B cell (primary cell): Measurements from ENCODE around the gene CYB5A. TPM values are rescaled to one million over a fixed set of nuclear protein-coding genes. Genes with fewer than 3 reads are reported as not detected.

Source experiments
- ATAC-seq: fragments of 200-7000 bp; cut with Tn5 transposase; one replicate; pipeline ENCODE4 v1.10.0; 2021; ENCODE audit warnings: low read depth, mild to moderate bottlenecking, moderate number of reproducible peaks, moderate library complexity
- CTCF ChIA-PET: fragments of 350-600 bp; sonication (Branson Sonifier 250); formaldehyde crosslinking; loops from one replicate; lab custom pipeline; 2021; ENCODE audit warnings: antibody characterized with exemption, inconsistent platforms; lab: Charles Lee
- POLR2A ChIA-PET: fragments of 350-600 bp; sonication (Branson Sonifier 250); formaldehyde crosslinking; loops from one replicate; lab custom pipeline; 2021; ENCODE audit warnings: antibody characterized with exemption; lab: Charles Lee
- DNase-seq: peaks from one replicate; pipeline ENCODE4 v3.0.0; 2013
- H2AFZ ChIP-seq: 2 replicates; pipeline ENCODE4 v1.6.1; 2012; ENCODE audit warnings: mild to moderate bottlenecking, low read depth, low read length; ENCODE audit not compliant: insufficient read depth, poor library complexity, severe bottlenecking
- H3K27ac ChIP-seq, 2 donors: 1 replicate in 1 of 2; 2 replicates in 1 of 2; pipeline ENCODE4 v1.5.1; 2012 to 2013; ENCODE audit warnings: low read length in 2 of 2, mild to moderate bottlenecking in 2 of 2, moderate library complexity in 1 of 2
- H3K27me3 ChIP-seq, 4 experiments: fragments of 200-600 bp in 1 of 4; sonication (generic) in 1 of 4; replicated peaks in 1 of 4; 1 replicate in 2 of 4; 2 replicates in 2 of 4; pipeline versions ENCODE4 v1.6.1 to v1.7.0; 2013 to 2016; ENCODE audit warnings: low read length in 3 of 4, mild to moderate bottlenecking in 2 of 4, mixed read lengths in 1 of 4, moderate library complexity in 1 of 4; ENCODE audit not compliant: insufficient read depth in 4 of 4, control insufficient read depth in 3 of 4; ENCODE audit errors: control extremely low read depth in 1 of 4
- H3K36me3 ChIP-seq, 2 experiments: replicated peaks in 1 of 2; 1 replicate in 1 of 2; 2 replicates in 1 of 2; pipeline versions ENCODE4 v1.6.1 to v1.7.1; 2013; ENCODE audit warnings: low read length in 1 of 2; ENCODE audit not compliant: insufficient read depth in 2 of 2, control insufficient read depth in 1 of 2; ENCODE audit errors: control extremely low read depth in 1 of 2, extremely low read depth in 1 of 2
- H3K4me1 ChIP-seq, 2 donors: fragments of 200-600 bp in 1 of 2; sonication (generic) in 1 of 2; 1 replicate in 1 of 2; 2 replicates in 1 of 2; pipeline versions ENCODE4 v1.5.1 to v1.6.1; 2013 to 2017; ENCODE audit warnings: low read length in 2 of 2; ENCODE audit not compliant: control insufficient read depth in 2 of 2, insufficient read depth in 2 of 2
- H3K4me2 ChIP-seq: replicated peaks from 2 replicates; pipeline ENCODE3; 2012; ENCODE audit warnings: mild to moderate bottlenecking, low read depth, low read length; ENCODE audit not compliant: poor library complexity, severe bottlenecking
- H3K4me3 ChIP-seq, 5 experiments: fragments of 200-600 bp in 1 of 5; sonication (generic) in 1 of 5; 1 replicate in 3 of 5; 2 replicates in 2 of 5; pipeline versions ENCODE4 v1.5.1 to v1.7.0; 2011 to 2016; ENCODE audit warnings: low read length in 4 of 5, mild to moderate bottlenecking in 4 of 5, low read depth in 2 of 5, control low read depth in 1 of 5, moderate library complexity in 1 of 5; ENCODE audit not compliant: insufficient read depth in 1 of 5; ENCODE audit errors: control extremely low read depth in 1 of 5, extremely low read depth in 1 of 5
- H3K79me2 ChIP-seq: fragments of 200-600 bp; sonication (generic); one replicate; pipeline ENCODE4 v1.6.0; 2016; ENCODE audit warnings: low read length; ENCODE audit not compliant: control insufficient read depth, insufficient read depth
- H3K9ac ChIP-seq: fragments of 200-600 bp; sonication (generic); 2 replicates; pipeline ENCODE4 v1.6.1; 2017; ENCODE audit warnings: mild to moderate bottlenecking, low read length, moderate library complexity
- H3K9me3 ChIP-seq, 3 donors: one replicate each; pipeline versions ENCODE4 v1.6.1 to v1.7.1; 2013; ENCODE audit warnings: low read length in 2 of 3; ENCODE audit not compliant: control insufficient read depth in 2 of 3, insufficient read depth in 1 of 3; ENCODE audit errors: control extremely low read depth in 1 of 3
- H4K20me1 ChIP-seq: 2 replicates; pipeline ENCODE4 v1.6.0; 2012; ENCODE audit warnings: mild to moderate bottlenecking, low read length; ENCODE audit not compliant: insufficient read depth, control insufficient read depth, poor library complexity, severe bottlenecking
- H3K27ac Mint-ChIP-seq: one replicate; pipeline ENCODE4 v1.8.0; 2021; ENCODE audit warnings: mixed read lengths
- H3K27me3 Mint-ChIP-seq: one replicate; pipeline ENCODE4 v1.8.0; 2021; ENCODE audit warnings: mixed read lengths
- H3K4me1 Mint-ChIP-seq: one replicate; pipeline ENCODE4 v1.8.0; 2021; ENCODE audit warnings: mixed read lengths
- H3K4me3 Mint-ChIP-seq: one replicate; pipeline ENCODE4 v1.8.0; 2021; ENCODE audit warnings: mixed read lengths
- H3K9me3 Mint-ChIP-seq: one replicate; pipeline ENCODE4 v1.8.0; 2022; ENCODE audit warnings: mixed read lengths; ENCODE audit not compliant: insufficient read depth
- CTCF ChIP-seq: fragments of 200-600 bp; IDR thresholded peaks from one replicate; pipeline ENCODE4 v1.8.0; 2022; ENCODE audit warnings: antibody characterized with exemption, mild to moderate bottlenecking
- EZH2 ChIP-seq: IDR thresholded peaks from 2 replicates; pipeline ENCODE4 v1.6.1; 2012; ENCODE audit warnings: borderline replicate concordance, low read depth, mild to moderate bottlenecking, moderate library complexity, low read length; ENCODE audit not compliant: insufficient read depth, poor library complexity, severe bottlenecking
- WGBS: methylation state at CpG from one replicate; pipeline ENCODE4 v1.1.5; 2013; ENCODE audit warnings: missing lambda C conversion rate; ENCODE audit not compliant: insufficient coverage; 5-methylcytosine and 5-hydroxymethylcytosine counted together
- intact Hi-C: fragments of 100-400 bp; cut with micrococcal nuclease; formaldehyde crosslinking; loops from one replicate; pipeline ENCODE4 v1.10.0; 2022
- polyA plus RNA-seq: library from polyadenylated mRNA; depleted of rRNA; stranded (reverse); fragments of >200 nt; gene quantifications from 2 replicates; pipeline ENCODE4 v1.2.3, GENCODE V29; 2012
- total RNA-seq, 2 donors: library from RNA; stranded (reverse); fragments of 120-200 nt in 1 of 2; gene quantifications; 1 replicate in 1 of 2; 2 replicates in 1 of 2; pipeline versions ENCODE4 v1.2.3 to v1.2.4, GENCODE V29; 2013 to 2022

Gene CYB5A
- total and polyA plus RNA-seq, 2 donors (not counting 1 experiment from before 2014, with no cell fraction given), result 46.9 to 217 TPM

GRCh38 chr18:74215863-74216262, 75.9 kb downstream of the CYB5A start:
- TF ChIP-seq EZH2, result no peak
- no peak for TF ChIP-seq CTCF

GRCh38 chr18:74213429-74213828, 78.3 kb downstream of the CYB5A start:
- H3K4me3 Mint-ChIP-seq, result no peak overlapping the region
- no peak overlapping the region for H3K27ac ChIP-seq
- POLR2A ChIA-PET, result no interaction called here
- H3K4me3 ChIP-seq, result no peak overlapping the region
- peaks cover 0 to 7% (median 0%) of the 10 kb centered on the region in 4 experiments for H3K27me3 ChIP-seq
- peaks cover 0 to 5% (median 0%) of the 10 kb centered on the region in 3 donors for H3K9me3 ChIP-seq
- no peak for DNase-seq
- intact Hi-C loops, result no loop called here
- H2AFZ ChIP-seq, result no peak overlapping the region
- no peak overlapping the region for H3K9ac ChIP-seq
- CTCF ChIA-PET, result interaction anchor here (1.1 to 1.3 kb wide), 2 partner anchors 129 to 339 kb away, joined by 3 read pairs; no protein-coding TSS in a partner anchor
- H3K4me1 Mint-ChIP-seq, result no peaks in the 10 kb centered on the region
- H3K4me2 ChIP-seq, result no peak overlapping the region
- no peak for TF ChIP-seq EZH2
- no peaks in the 10 kb centered on the region for H3K79me2 ChIP-seq
- H3K27me3 Mint-ChIP-seq, result peaks cover 8% of the 10 kb centered on the region
- H4K20me1 ChIP-seq, result no peaks in the 10 kb centered on the region
- H3K4me1 ChIP-seq, result no peaks in the 10 kb centered on the region
- no peaks in the 10 kb centered on the region for H3K36me3 ChIP-seq
- H3K27ac Mint-ChIP-seq, result no peak overlapping the region
- no peak for ATAC-seq
- no peaks in the 10 kb centered on the region for H3K9me3 Mint-ChIP-seq
- WGBS, result no CpG with 5 or more reads among the region's 3 CpGs

More at GRCh38 chr18:74215863-74216262, 75.9 kb downstream of the CYB5A start:
- Mint-ChIP-seq H3K4me1 (no peaks in the 10 kb centered on the region), H3K27me3 (peaks cover 8% of the 10 kb centered on the region), H3K27ac (no peak overlapping the region), H3K4me3 (no peak overlapping the region), H3K9me3 (no peaks in the 10 kb centered on the region)
- H3K4me2 ChIP-seq, result no peak overlapping the region
- H3K4me3 ChIP-seq, result no peak overlapping the region
- no CpG with 5 or more reads among the region's 1 CpG for WGBS
- no peaks in the 10 kb centered on the region for H3K4me1 ChIP-seq
- H3K9ac ChIP-seq, result no peak overlapping the region
- ChIA-PET CTCF (no interaction called here), POLR2A (no interaction called here)
- H3K27me3 ChIP-seq, result peaks cover 0 to 7% (median 0%) of the 10 kb centered on the region in 4 experiments
- no peaks in the 10 kb centered on the region for H3K79me2 ChIP-seq
- intact Hi-C loops, result no loop called here
- no peaks in the 10 kb centered on the region for H4K20me1 ChIP-seq
- DNase-seq, result no peak
- H3K9me3 ChIP-seq, result peaks cover 0 to 5% (median 0%) of the 10 kb centered on the region in 3 donors
- H2AFZ ChIP-seq, result no peak overlapping the region
- no peak overlapping the region for H3K27ac ChIP-seq
- ATAC-seq, result no peak
- H3K36me3 ChIP-seq, result no peaks in the 10 kb centered on the region
